GM12874 (cell line): ENCODE data around the gene CELA3B.
"Not testable (repeated sequence)": the region's sequence is repeated elsewhere in the genome, so short reads cannot be mapped to it uniquely, and the experiment has no call there.

Experiments
- TF ChIP-seq, protein P1 (sequence below): IDR thresholded peaks from 2 replicates; pipeline ENCODE4 v1.5.1; 2011; ENCODE audit warnings: low read depth, mild to moderate bottlenecking, control low read depth, low read length, moderate library complexity; ENCODE audit not compliant: insufficient read depth

CELA3B gene, protein sequence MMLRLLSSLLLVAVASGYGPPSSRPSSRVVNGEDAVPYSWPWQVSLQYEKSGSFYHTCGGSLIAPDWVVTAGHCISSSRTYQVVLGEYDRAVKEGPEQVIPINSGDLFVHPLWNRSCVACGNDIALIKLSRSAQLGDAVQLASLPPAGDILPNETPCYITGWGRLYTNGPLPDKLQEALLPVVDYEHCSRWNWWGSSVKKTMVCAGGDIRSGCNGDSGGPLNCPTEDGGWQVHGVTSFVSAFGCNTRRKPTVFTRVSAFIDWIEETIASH

DNA sequence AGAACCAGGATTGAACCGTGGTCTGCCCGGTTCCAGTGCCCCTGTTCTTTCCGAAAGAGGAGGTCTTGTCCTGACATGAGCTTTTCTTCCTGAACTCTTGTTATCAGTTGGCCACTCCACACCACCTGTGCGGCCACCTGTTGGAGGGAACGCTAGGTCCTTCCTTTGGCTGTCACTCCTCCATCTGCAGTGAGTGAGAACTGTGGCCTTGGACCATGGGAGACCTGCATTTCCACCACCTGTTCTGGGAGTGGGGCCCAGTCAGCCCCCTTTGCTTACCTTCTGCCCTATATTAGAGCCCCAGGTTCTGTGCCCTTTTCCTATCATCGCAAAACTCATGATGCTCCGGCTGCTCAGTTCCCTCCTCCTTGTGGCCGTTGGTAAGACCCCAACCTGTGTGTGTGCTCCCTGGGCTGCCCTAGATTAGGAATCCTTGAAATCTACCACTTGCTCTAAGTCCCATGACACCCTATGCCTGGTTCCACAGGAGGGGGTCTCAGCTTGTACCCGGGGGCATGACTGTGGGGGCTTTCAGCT lies at the start of gene CELA3B:
Gene CELA3B, plus strand, starts transcription at position 320 of the 537 bp plus-strand sequence. Its CDS starts 18 bp downstream, at position 338.
- TF ChIP-seq, protein P1, sequence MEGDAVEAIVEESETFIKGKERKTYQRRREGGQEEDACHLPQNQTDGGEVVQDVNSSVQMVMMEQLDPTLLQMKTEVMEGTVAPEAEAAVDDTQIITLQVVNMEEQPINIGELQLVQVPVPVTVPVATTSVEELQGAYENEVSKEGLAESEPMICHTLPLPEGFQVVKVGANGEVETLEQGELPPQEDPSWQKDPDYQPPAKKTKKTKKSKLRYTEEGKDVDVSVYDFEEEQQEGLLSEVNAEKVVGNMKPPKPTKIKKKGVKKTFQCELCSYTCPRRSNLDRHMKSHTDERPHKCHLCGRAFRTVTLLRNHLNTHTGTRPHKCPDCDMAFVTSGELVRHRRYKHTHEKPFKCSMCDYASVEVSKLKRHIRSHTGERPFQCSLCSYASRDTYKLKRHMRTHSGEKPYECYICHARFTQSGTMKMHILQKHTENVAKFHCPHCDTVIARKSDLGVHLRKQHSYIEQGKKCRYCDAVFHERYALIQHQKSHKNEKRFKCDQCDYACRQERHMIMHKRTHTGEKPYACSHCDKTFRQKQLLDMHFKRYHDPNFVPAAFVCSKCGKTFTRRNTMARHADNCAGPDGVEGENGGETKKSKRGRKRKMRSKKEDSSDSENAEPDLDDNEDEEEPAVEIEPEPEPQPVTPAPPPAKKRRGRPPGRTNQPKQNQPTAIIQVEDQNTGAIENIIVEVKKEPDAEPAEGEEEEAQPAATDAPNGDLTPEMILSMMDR: not testable (repeated sequence)

DNA sequence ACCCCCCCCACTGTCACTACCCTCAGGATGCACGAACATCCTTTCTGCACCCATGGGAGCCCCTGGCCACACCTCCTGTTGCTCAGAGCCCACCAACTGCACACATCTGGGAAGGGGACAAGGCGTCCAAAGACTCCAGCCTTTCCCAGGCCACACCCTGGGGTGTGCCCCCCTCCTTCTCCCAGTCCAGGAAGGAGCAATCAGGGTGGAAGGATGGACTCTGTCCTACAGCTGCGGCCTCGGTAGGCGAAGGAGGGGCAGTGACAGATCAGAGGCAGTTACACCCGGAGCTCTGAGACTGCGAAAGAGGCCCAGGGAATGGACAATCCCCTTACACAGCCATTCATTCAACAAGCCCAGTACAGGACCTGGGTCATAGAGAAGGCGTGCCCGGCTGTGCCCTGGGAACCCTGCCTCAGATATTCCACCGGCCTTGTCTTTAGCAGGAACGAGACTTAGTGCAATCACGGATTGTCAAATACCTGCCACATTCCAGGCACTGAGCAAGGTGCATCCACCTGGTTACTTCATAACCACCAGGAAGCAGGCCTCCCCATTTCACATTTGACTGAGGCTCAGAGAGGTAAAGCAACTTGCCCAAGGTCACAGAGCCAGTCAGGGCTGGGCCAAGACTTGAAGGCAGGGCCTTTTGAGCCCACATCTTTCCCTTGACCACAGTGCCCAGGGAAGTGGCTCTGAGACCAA lies 49.1 kb upstream of the CELA3B start:
- TF ChIP-seq, protein P1: no peak

DNA sequence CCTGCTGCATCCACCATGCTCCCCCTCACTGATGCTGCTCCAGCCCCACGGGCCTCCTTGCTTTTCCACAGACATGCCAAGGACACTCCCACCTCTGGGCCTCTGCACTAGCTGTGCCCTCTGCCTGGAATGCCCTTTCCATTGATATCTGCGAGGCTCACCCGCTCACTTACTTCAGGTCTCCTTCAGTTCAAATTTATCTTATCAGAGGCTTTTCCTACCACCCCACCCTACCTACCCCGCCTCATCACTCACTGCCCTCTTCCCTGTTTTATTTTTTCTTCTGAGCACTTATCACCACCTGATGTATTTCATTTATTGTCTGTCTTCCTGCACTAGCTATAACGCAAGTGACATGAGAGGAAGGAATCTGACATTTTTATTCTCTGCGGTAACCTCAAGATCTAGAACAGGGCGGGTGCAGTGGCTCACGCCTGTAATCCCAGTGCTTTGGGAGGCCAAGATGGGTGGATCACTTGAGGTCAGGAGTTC lies 46.7 kb upstream of the CELA3B start:
- TF ChIP-seq, protein P1: no peak

DNA sequence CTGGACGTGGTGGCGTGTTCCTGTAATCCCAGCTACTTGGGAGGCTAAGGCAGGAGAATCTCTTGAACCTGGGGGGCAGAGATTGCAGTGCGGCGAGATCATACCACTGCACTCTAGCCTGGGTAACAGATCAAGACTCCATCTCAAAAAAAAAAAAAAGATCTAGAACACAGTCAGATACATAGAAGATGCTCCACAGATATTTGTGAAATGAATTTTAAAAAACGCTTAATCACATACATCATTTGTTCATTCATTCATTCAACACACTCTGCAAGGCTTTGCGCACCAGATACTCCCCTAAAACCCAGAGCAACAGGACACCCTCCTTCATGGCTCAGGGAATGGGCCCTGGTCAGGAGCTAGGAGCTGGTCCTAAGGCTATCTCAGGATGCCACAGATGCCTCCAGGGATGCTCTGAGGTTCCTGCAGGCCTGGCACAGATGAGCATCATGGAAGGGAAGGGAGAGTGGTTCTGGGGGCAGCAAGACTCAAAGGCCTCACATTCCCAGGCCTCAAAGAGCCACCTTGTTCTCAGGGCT lies 46.1 kb upstream of the CELA3B start:
- TF ChIP-seq, protein P1: no peak

DNA sequence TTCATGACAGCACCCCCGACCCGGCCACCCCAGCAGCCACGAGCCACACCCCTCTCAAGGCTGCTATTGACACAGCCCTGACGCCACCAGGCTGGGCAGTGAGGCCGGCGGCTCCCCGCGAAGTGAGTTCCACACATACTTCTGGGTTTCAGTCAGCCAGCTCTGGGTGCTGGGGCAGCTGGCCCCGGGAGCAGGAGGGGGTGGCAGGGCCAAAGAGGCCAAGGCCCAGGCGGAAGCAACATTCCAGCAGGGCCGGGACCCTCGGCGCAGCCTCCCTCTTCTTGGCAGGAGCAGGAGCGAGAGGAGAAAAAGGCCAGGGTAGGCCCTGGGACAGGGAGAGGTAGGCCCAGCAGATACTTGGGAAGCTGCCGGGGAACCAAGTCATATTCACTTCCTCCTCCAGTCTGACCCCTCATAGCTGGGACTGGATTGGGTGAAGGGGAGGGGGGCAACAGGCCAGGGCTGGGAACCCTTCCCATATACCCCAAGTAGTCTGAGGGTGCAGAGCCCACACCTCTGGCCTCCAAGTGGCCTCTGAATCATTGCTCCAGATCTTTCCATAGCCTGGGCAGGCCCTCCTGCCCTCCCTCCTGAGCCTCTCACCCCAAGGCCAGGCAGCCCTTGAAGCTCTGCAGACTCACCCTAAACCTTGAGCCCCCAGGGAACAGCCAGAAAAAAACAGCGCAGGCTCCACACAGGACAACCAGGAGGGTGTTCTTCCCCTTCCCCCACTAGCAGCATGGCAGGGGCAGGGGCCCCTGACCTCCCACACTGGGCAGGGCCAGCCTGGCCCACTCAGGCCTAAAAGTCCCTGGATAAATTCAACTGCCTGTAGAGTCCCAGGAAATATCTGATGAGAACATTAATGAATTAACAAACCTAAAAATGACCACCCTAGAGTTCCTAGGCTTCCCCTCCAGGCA lies 45.4 kb upstream of the CELA3B start:
- TF ChIP-seq, protein P1: no peak

DNA sequence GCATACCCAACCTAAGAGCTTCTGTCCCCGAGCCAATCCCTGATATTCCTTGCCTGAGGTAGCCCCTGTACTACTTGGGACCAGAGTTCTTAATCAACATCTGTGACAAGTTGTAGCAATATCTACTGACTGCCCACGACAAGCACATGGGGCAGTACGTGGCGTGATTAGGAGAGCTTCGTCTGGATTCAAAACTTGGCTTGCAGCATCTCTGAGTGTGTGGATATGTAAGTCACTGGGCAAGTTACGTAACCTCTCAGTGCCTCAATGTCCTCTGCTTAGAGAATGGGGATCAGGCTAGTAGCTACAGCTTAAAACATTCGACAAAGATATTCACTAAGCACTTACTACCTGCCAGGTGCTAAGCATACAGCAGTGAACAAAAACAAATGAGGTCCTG lies 44.7 kb upstream of the CELA3B start:
- TF ChIP-seq, protein P1: no peak
